Heart right ventricle (tissue), 16 donors: ENCODE results near the gene ECHS1. TPM values are rescaled to one million over a fixed set of nuclear protein-coding genes. Genes with fewer than 3 reads are reported as not detected.

Source experiments
- ATAC-seq, 8 donors: fragments of 200-7000 bp; cut with Tn5 transposase; one replicate each; pipeline ENCODE4 v1.9.1; 2020; ENCODE audit warnings: mild to moderate bottlenecking in 8 of 8, moderate library complexity in 8 of 8, moderate number of reproducible peaks in 1 of 8
- DNase-seq, 2 donors: peaks; one replicate each; pipeline ENCODE4 v3.0.0-alpha.2; 2020
- H3K27ac ChIP-seq, 10 donors: fragments of 200-600 bp; sonication (generic) in 2 of 10; one replicate each; pipeline versions ENCODE4 v1.5.0 to v1.8.0; 2020 to 2022; ENCODE audit warnings: mild to moderate bottlenecking in 3 of 10
- H3K27me3 ChIP-seq, 7 donors: fragments of 200-600 bp; one replicate each; pipeline ENCODE4 v1.8.0; 2021 to 2022; ENCODE audit warnings: mild to moderate bottlenecking in 2 of 7
- H3K36me3 ChIP-seq, 9 donors: fragments of 200-600 bp; sonication (generic) in 1 of 9; one replicate each; pipeline versions ENCODE4 v1.5.0 to v1.8.0; 2020 to 2022; ENCODE audit warnings: mild to moderate bottlenecking in 2 of 9
- H3K4me1 ChIP-seq, 9 donors: fragments of 200-600 bp; sonication (generic) in 1 of 9; one replicate each; pipeline versions ENCODE4 v1.5.0 to v1.8.0; 2020 to 2022; ENCODE audit warnings: mild to moderate bottlenecking in 4 of 9
- H3K4me3 ChIP-seq, 10 donors: fragments of 200-600 bp; sonication (generic) in 2 of 10; one replicate each; pipeline versions ENCODE4 v1.5.0 to v1.8.0; 2020 to 2022; ENCODE audit warnings: mild to moderate bottlenecking in 7 of 10, moderate library complexity in 2 of 10
- H3K9me3 ChIP-seq, 11 donors: fragments of 200-600 bp in 10 of 11; sonication (generic) in 2 of 11; one replicate each; pipeline versions ENCODE4 v1.5.0 to v1.8.0; 2013 to 2022; ENCODE audit warnings: mild to moderate bottlenecking in 2 of 11, control low read depth in 1 of 11, moderate library complexity in 1 of 11
- CTCF ChIP-seq, 9 donors: fragments of 200-600 bp; sonication (generic) in 2 of 9; IDR thresholded peaks; one replicate each; pipeline versions ENCODE4 v1.5.0 to v1.8.0; 2021 to 2022; ENCODE audit warnings: antibody characterized with exemption in 9 of 9, mild to moderate bottlenecking in 5 of 9, moderate library complexity in 1 of 9
- WGBS, 2 donors: extraction: QIAGEN DNeasy Blood & Tissue Kit; methylation state at CpG; one replicate each; pipeline ENCODE4 v1.1.7; 2013; ENCODE audit warnings: inconsistent platforms in 1 of 2; 5-methylcytosine and 5-hydroxymethylcytosine counted together
- intact Hi-C, 10 donors: fragments of 100-400 bp; cut with DNase I; formaldehyde crosslinking; loops; one replicate each; pipeline versions ENCODE4 v1.11.1 to v1.14.2; 2022
- microRNA-seq, 2 donors: library from miRNA; unstranded; fragments of <30 nt; microRNA quantifications; one replicate each; pipeline ENCODE4 v1.2.0, GENCODE V29; 2021
- polyA plus RNA-seq, 2 donors: library from polyadenylated mRNA; stranded (reverse); fragments of 200-250 nt; gene quantifications; one replicate each; pipeline ENCODE4 v1.2.3, GENCODE V29; 2013
- total RNA-seq, 10 donors: library from RNA; stranded (reverse); fragmentation: NEBNext Ultra II Directional in 3 of 10; extraction: Animal tissue kit (Norgen Biotek cat#: 25700) in 3 of 10; gene quantifications; one replicate each; pipeline versions ENCODE4 v1.2.1 to v1.2.4, GENCODE V29; 2021 to 2023
- donor health status: Arrhythmogenic right ventricular cardiomyopathy.
- donor health status: ischemic (EF 13 %, LVEDD 7.1; RV severe dilation, severe dysfunction).
- donor health status: healthy with polysubstance abuse.
- donor health status: DM: no; HTN: yes; CAD: no.
- donor health status: DM: no; HTN: no; CAD: no.
- donor health status: ischemic (EF 25% LVEDD 6.9; RV normal size, moderate dysfunction).
- donor health status: ischemic (EF 25% LVEDD 5.7; RV mildly dilated, moderate dysfunction).
- donor health status: healthy.
- donor health status: DM: yes; HTN: yes; CAD: no.
- donor health status: Ischemic cardiomyopathy.
- donor health status: ischemic (EF 35%, LVEDD 5.7; RV mildly dilated, moderate dysfunction).
- donor health status: nonischemic (EF 11% LVEDD 7.7; RV severe dilation, severe dysfunction).
- donor health status: DM: yes; HTN: yes; CAD: no.
- donor health status: PGD.
- donor health status: ischemic (EF 29% LVEDD 5.4; RV normal size, mild dysfunction).
- donor health status: nonischemic (EF 23%, LVEDD 6.1; RV moderate dilation, normal function).

ECHS1 gene
- total and polyA plus RNA-seq, 12 donors, result 117 to 275 (median 213) TPM

GRCh38 chr10:133314911-133315310 is 58.2 kb downstream of the ECHS1 start:
- no peaks in the 10 kb centered on the region for H3K9me3 ChIP-seq

GRCh38 chr10:133313192-133313591 is 60.0 kb downstream of the ECHS1 start:
- Histone ChIP-seq H3K27me3 (no peaks in the 10 kb centered on the region), H3K9me3 (no peaks in the 10 kb centered on the region), H3K36me3 (peaks cover 0 to 37% (median 7%) of the 10 kb centered on the region in 9 donors), H3K4me3 (no peak overlapping the region), H3K4me1 (peaks cover 0 to 9% (median 4%) of the 10 kb centered on the region in 9 donors), H3K27ac (no peak overlapping the region)
- no peak for DNase-seq
- TF ChIP-seq CTCF (IDR thresholded peaks at IDR 0.05), result no peak
- intact Hi-C loops, result loop anchor here in 3 of 10 donors (1.0 to 10.0 kb wide), 3 partner anchors 18 to 294 kb away; no protein-coding TSS in a partner anchor
- ATAC-seq, result no peak
- WGBS, 2 donors, result 80 to 84% methylated on average over 4 of the region's 4 CpGs

More at GRCh38 chr10:133314911-133315310, 58.2 kb downstream of the ECHS1 start:
- ATAC-seq (no peak), DNase-seq (no peak)
- H3K36me3 ChIP-seq, result peaks cover 0 to 35% (median 7%) of the 10 kb centered on the region in 9 donors
- H3K27me3 ChIP-seq, result peaks cover 0 to 15% (median 14%) of the 10 kb centered on the region in 7 donors
- intact Hi-C loops, result loop anchor here in 2 of 10 donors (5.0 to 10.0 kb wide), 2 partner anchors 170 to 292 kb away; no protein-coding TSS in a partner anchor
- H3K4me1 ChIP-seq, result peaks cover 0 to 10% (median 6%) of the 10 kb centered on the region in 9 donors
- H3K4me3 ChIP-seq, result no peak overlapping the region
- H3K27ac ChIP-seq, result no peak overlapping the region
- WGBS, 2 donors, result 89 to 92% methylated on average over 12 of the region's 12 CpGs
- TF ChIP-seq CTCF (IDR thresholded peaks at IDR 0.05), result no peak

- 92 to 93% methylated on average over 9 of the region's 9 CpGs for WGBS, 2 donors
- Histone ChIP-seq H3K9me3 (no peaks in the 10 kb centered on the region), H3K27me3 (no peaks in the 10 kb centered on the region), H3K27ac (no peak overlapping the region), H3K4me1 (peaks cover 0 to 13% (median 8%) of the 10 kb centered on the region in 9 donors), H3K4me3 (no peak overlapping the region), H3K36me3 (peaks cover 0 to 37% (median 7%) of the 10 kb centered on the region in 9 donors)
- ATAC-seq (no peak), DNase-seq (no peak)
- TF ChIP-seq CTCF (IDR thresholded peaks at IDR 0.05), result no peak
- intact Hi-C loops, result loop anchor here in 3 of 10 donors (1.0 to 10.0 kb wide), 3 partner anchors 19 to 295 kb away; no protein-coding TSS in a partner anchor
Observed at GRCh38 chr10:133312769-133313145, 60.4 kb downstream of the ECHS1 start.

Small RNAs within 50 kb of the gene (microRNA-seq; reads per million reads assigned to microRNA genes)
- gene MIR3944, result 0.51 to 0.60 reads per million in 2 donors

Other genes with a start within 250 kb of the ECHS1 start
- under 1 TPM in 8 of 10 donors, not detected in 2; 0.04 to 0.88 (median 0.20) TPM for gene KNDC1, start 213.1 kb downstream of the ECHS1 start, total RNA-seq
- under 1 TPM in 1 of 2 donors, not detected in 1; 0.07 TPM for gene KNDC1, start 213.1 kb downstream of the ECHS1 start, polyA plus RNA-seq
- gene UTF1, start 143.1 kb downstream of the ECHS1 start, total RNA-seq, result not detected
- not detected for gene UTF1, start 143.1 kb downstream of the ECHS1 start, polyA plus RNA-seq
- 1 to 10 TPM in 1 of 10 donors, under 1 TPM in 8, not detected in 1; 0.19 to 1.5 (median 0.42) TPM for gene VENTX, start 135.5 kb downstream of the ECHS1 start, total RNA-seq
- 1 to 10 TPM in 1 of 2 donors, under 1 TPM in 1; 0.83 to 1.3 TPM for gene VENTX, start 135.5 kb downstream of the ECHS1 start, polyA plus RNA-seq
- 1 to 10 TPM; 1.1 to 6.5 (median 1.7) TPM for gene ADAM8, start 96.5 kb downstream of the ECHS1 start, total RNA-seq
- 1 to 10 TPM in 1 of 2 donors, under 1 TPM in 1; 0.88 to 1.4 TPM for gene ADAM8, start 96.5 kb downstream of the ECHS1 start, polyA plus RNA-seq
- 10 to 100 TPM; 31.5 to 48.3 (median 36.9) TPM for gene TUBGCP2, start 64.5 kb downstream of the ECHS1 start, total RNA-seq
- gene TUBGCP2, start 64.5 kb downstream of the ECHS1 start, polyA plus RNA-seq, result 10 to 100 TPM; 37.5 to 77.6 TPM
- gene ZNF511, start 64.4 kb downstream of the ECHS1 start, total RNA-seq, result 10 to 100 TPM; 30.6 to 54.6 (median 43.5) TPM
- 100 to 1,000 TPM in 1 of 2 donors, 10 to 100 TPM in 1; 38.7 to 129 TPM for gene ZNF511, start 64.4 kb downstream of the ECHS1 start, polyA plus RNA-seq
- gene CALY, start 36.5 kb downstream of the ECHS1 start, total RNA-seq, result under 1 TPM in 1 of 10 donors, not detected in 9; 0.77 TPM
- under 1 TPM in 1 of 2 donors, not detected in 1; 0.09 TPM for gene CALY, start 36.5 kb downstream of the ECHS1 start, polyA plus RNA-seq
- not detected for gene PRAP1, start 26.0 kb downstream of the ECHS1 start, total RNA-seq
- not detected for gene PRAP1, start 26.0 kb downstream of the ECHS1 start, polyA plus RNA-seq
- 10 to 100 TPM in 2 of 10 donors, 1 to 10 TPM in 8; 2.0 to 13.5 (median 5.1) TPM for gene FUOM, start 15.3 kb downstream of the ECHS1 start, total RNA-seq
- gene FUOM, start 15.3 kb downstream of the ECHS1 start, polyA plus RNA-seq, result 10 to 100 TPM; 16.5 to 17.0 TPM
- gene PAOX, start 5.9 kb upstream of the ECHS1 start, total RNA-seq, result 1 to 10 TPM; 1.5 to 4.4 (median 2.5) TPM
- gene PAOX, start 5.9 kb upstream of the ECHS1 start, polyA plus RNA-seq, result 1 to 10 TPM; 3.8 to 4.1 TPM
- 10 to 100 TPM; 17.4 to 28.0 (median 22.1) TPM for gene MTG1, start 20.8 kb upstream of the ECHS1 start, total RNA-seq
- 10 to 100 TPM; 34.2 to 36.2 TPM for gene MTG1, start 20.8 kb upstream of the ECHS1 start, polyA plus RNA-seq
- gene SPRN, start 51.3 kb upstream of the ECHS1 start, total RNA-seq, result under 1 TPM in 1 of 10 donors, not detected in 9; 0.09 TPM
- under 1 TPM; 0.07 to 0.22 TPM for gene SPRN, start 51.3 kb upstream of the ECHS1 start, polyA plus RNA-seq
- 1 to 10 TPM in 1 of 10 donors, under 1 TPM in 9; 0.15 to 1.5 (median 0.58) TPM for gene SCART1, start 80.6 kb upstream of the ECHS1 start, total RNA-seq
- gene SCART1, start 80.6 kb upstream of the ECHS1 start, polyA plus RNA-seq, result under 1 TPM; 0.17 to 0.66 TPM
- gene CYP2E1, start 154.0 kb upstream of the ECHS1 start, total RNA-seq, result 1 to 10 TPM in 5 of 10 donors, under 1 TPM in 3, not detected in 2; 0.47 to 2.0 (median 1.2) TPM
- gene CYP2E1, start 154.0 kb upstream of the ECHS1 start, polyA plus RNA-seq, result under 1 TPM; 0.49 to 0.80 TPM
- gene SYCE1, start 192.2 kb upstream of the ECHS1 start, total RNA-seq, result 1 to 10 TPM in 1 of 10 donors, under 1 TPM in 5, not detected in 4; 0.16 to 1.9 (median 0.35) TPM
- gene SYCE1, start 192.2 kb upstream of the ECHS1 start, polyA plus RNA-seq, result under 1 TPM in 1 of 2 donors, not detected in 1; 0.44 TPM